GM19452 (cell line): Measurements from ENCODE around the gene TOM1L1.

ENCODE experiments used
- ATAC-seq: cut with Tn5 transposase; IDR thresholded peaks from one replicate; pipeline ENCODE4 v1.9.1; 2021; ENCODE audit not compliant: unreplicated experiment

TOM1L1 gene

GRCh38 chr17:54985476-54985875 lies 84.8 kb downstream of the TOM1L1 start:
- no peak for ATAC-seq

GRCh38 chr17:54990118-54990517 lies 89.5 kb downstream of the TOM1L1 start:
- ATAC-seq, result no peak

- ATAC-seq, result no peak
Measured at GRCh38 chr17:54991567-54991966, 90.9 kb downstream of the TOM1L1 start.

GRCh38 chr17:54992797-54993639 lies 92.4 kb downstream of the TOM1L1 start:
- ATAC-seq, result peak; percentile 71

- no peak for ATAC-seq
Measured at GRCh38 chr17:54996441-54996840, 95.8 kb downstream of the TOM1L1 start.

- ATAC-seq, result no peak
Measured at GRCh38 chr17:55002458-55002857, 101.8 kb downstream of the TOM1L1 start.

GRCh38 chr17:55004484-55004883 lies 103.8 kb downstream of the TOM1L1 start:
- no peak for ATAC-seq

- no peak for ATAC-seq
Measured at GRCh38 chr17:55005520-55005919, 104.9 kb downstream of the TOM1L1 start.
